K562 (cell line): ENCODE data around the gene SLC45A3. TPM values are rescaled to one million over a fixed set of nuclear protein-coding genes. Genes with fewer than 3 reads are reported as not detected.

Experiments
- ATAC-seq: fragments of 200-7000 bp; cut with Tn5 transposase; 3 replicates; pipeline ENCODE4 v1.9.1; 2020; ENCODE audit warnings: moderate library complexity
- BruUV-seq: library from RNA; stranded (reverse); fragments of 400-500 nt; replicated peaks from 2 replicates; lab custom pipeline; 2021; lab: Mats Ljungman, UMichigan
- CTCF ChIA-PET: fragments of 300-600 bp; formaldehyde crosslinking; extraction: SDS; loops from one replicate; lab custom pipeline; 2021; ENCODE audit warnings: low intra/inter-chr PET ratio; lab: Yijun Ruan, JAX
- POLR2A ChIA-PET: fragments of 300-600, 350-650 bp; sonication (Branson Sonifier 250); formaldehyde crosslinking; extraction: SDS; loops from one replicate; lab custom pipeline; 2021; ENCODE audit warnings: antibody characterized with exemption, inconsistent platforms; lab: Yijun Ruan, JAX
- DNase-seq, 4 experiments: peaks; one replicate each; pipeline versions ENCODE4 v3.0.0 to v3.0.0-alpha.2; 2011 to 2018; ENCODE audit warnings: low spot score in 3 of 4, mixed read lengths in 3 of 4; ENCODE audit errors: extremely low read depth in 1 of 4
- FAIRE-seq: peaks from 2 replicates; lab custom pipeline; 2011; peaks lifted over from hg19 to GRCh38; lab: Jason Lieb, UNC
- H2AFZ ChIP-seq: 2 replicates; pipeline ENCODE4 v1.6.0; 2011; ENCODE audit warnings: low read depth, low read length, control low read depth, inconsistent platforms
- H3K27ac ChIP-seq: fragments of 200-600 bp; 3 replicates; pipeline ENCODE4 v1.8.0; 2011; ENCODE audit warnings: low read depth, mild to moderate bottlenecking, control low read depth, inconsistent platforms, low read length, moderate library complexity, mixed read lengths; ENCODE audit errors: extremely low read depth
- H3K27me3 ChIP-seq, 2 experiments: fragments of 300-600 bp in 1 of 2; 2 replicates in 1 of 2; 3 replicates in 1 of 2; pipeline versions ENCODE4 v1.6.0 to v1.8.0; 2011; ENCODE audit warnings: inconsistent platforms in 2 of 2, low read length in 2 of 2, mild to moderate bottlenecking in 1 of 2, mixed read lengths in 1 of 2, moderate library complexity in 1 of 2; ENCODE audit not compliant: control insufficient read depth in 2 of 2, insufficient read depth in 2 of 2
- H3K36me3 ChIP-seq: fragments of 300-600 bp; 3 replicates; pipeline ENCODE4 v1.8.0; 2011; ENCODE audit warnings: mild to moderate bottlenecking, low read length, inconsistent platforms; ENCODE audit not compliant: control insufficient read depth, insufficient read depth
- H3K4me1 ChIP-seq, 2 experiments: fragments of 200-600 bp in 1 of 2; replicated peaks in 1 of 2; 2 replicates in 1 of 2; 3 replicates in 1 of 2; pipeline versions ENCODE4 v1.5.1 to v1.8.0; 2011; ENCODE audit warnings: inconsistent platforms in 2 of 2, low read length in 2 of 2, mild to moderate bottlenecking in 1 of 2, mixed read lengths in 1 of 2, moderate library complexity in 1 of 2; ENCODE audit not compliant: control insufficient read depth in 2 of 2, insufficient read depth in 2 of 2
- H3K4me2 ChIP-seq: 2 replicates; pipeline ENCODE4 v1.6.1; 2011; ENCODE audit warnings: low read length, control low read depth, inconsistent platforms, mixed read lengths; ENCODE audit not compliant: insufficient read depth
- H3K4me3 ChIP-seq: fragments of 200-600 bp; sonication (generic), shearing (Covaris generic); 2 replicates; pipeline ENCODE4 v1.5.1; 2016; ENCODE audit warnings: control low read depth, inconsistent platforms
- H3K79me2 ChIP-seq: fragments of 200-600 bp; 3 replicates; pipeline ENCODE4 v1.8.0; 2011; ENCODE audit warnings: low read length, inconsistent platforms; ENCODE audit not compliant: control insufficient read depth, insufficient read depth
- H3K9ac ChIP-seq, 2 experiments: 2 replicates each; pipeline versions ENCODE4 v1.6.0 to v1.6.1; 2011; ENCODE audit warnings: low read depth in 2 of 2, low read length in 2 of 2, control low read depth in 1 of 2, inconsistent platforms in 1 of 2, mild to moderate bottlenecking in 1 of 2, mixed read lengths in 1 of 2; ENCODE audit not compliant: insufficient read depth in 1 of 2
- H3K9me1 ChIP-seq: one replicate; pipeline ENCODE4 v1.6.0; 2011; ENCODE audit warnings: inconsistent platforms, mild to moderate bottlenecking, low read length, moderate library complexity; ENCODE audit not compliant: control insufficient read depth, insufficient read depth
- H3K9me3 ChIP-seq: replicated peaks from 2 replicates; pipeline ENCODE4 v1.5.1; 2011; ENCODE audit warnings: low read depth, low read length, inconsistent platforms; ENCODE audit not compliant: control insufficient read depth, insufficient read depth
- H4K20me1 ChIP-seq: replicated peaks from 2 replicates; pipeline ENCODE4 v1.6.1; 2011; ENCODE audit warnings: low read length, inconsistent platforms, mixed read lengths; ENCODE audit not compliant: control insufficient read depth, insufficient read depth
- BACH1 ChIP-seq: fragments of 200-800 bp; sonication (Bioruptor generic); IDR thresholded peaks from 2 replicates; pipeline ENCODE4 v1.6.1; 2016; ENCODE audit warnings: missing genetic modification characterization, missing compliant biosample characterization
- BRF1 ChIP-seq: IDR thresholded peaks from 3 replicates; pipeline ENCODE4 v1.6.1; 2011; ENCODE audit warnings: borderline replicate concordance, mild to moderate bottlenecking; ENCODE audit not compliant: insufficient read length; ENCODE audit errors: extremely low read depth
- CHD2 ChIP-seq: IDR thresholded peaks from 2 replicates; pipeline ENCODE4 v1.6.1; 2011; ENCODE audit warnings: low read depth, low read length
- CXXC5 ChIP-seq: fragments of 250-450 bp; sonication (Bioruptor Pico); IDR thresholded peaks from 2 replicates; pipeline ENCODE4 v1.8.0; 2022; ENCODE audit warnings: inconsistent platforms, mild to moderate bottlenecking, moderate library complexity
- E2F3 ChIP-seq: fragments of 250-450 bp; sonication (Bioruptor Pico); IDR thresholded peaks from 2 replicates; pipeline ENCODE4 v1.4.0; 2020; ENCODE audit warnings: mild to moderate bottlenecking
- GATAD2A ChIP-seq: fragments of 450-650 bp; IDR thresholded peaks from 2 replicates; pipeline ENCODE4 v1.6.1; 2017
- KAT7 ChIP-seq: sonication (generic); formaldehyde crosslinking; IDR thresholded peaks from 2 replicates; pipeline ENCODE4 v1.8.0; 2022; ENCODE audit warnings: missing genetic modification reagents, mild to moderate bottlenecking, borderline replicate concordance
- MEF2A ChIP-seq: IDR thresholded peaks from 2 replicates; pipeline ENCODE4 v1.6.1; 2011; ENCODE audit warnings: low read depth, mild to moderate bottlenecking, low read length, moderate library complexity; ENCODE audit not compliant: control insufficient read depth
- NCOA2 ChIP-seq, 2 experiments: fragments of 450-650 bp; IDR thresholded peaks; 2 replicates each; pipeline ENCODE4 v1.6.1; 2018; ENCODE audit warnings: mild to moderate bottlenecking in 2 of 2, moderate library complexity in 1 of 2; ENCODE audit not compliant: partially characterized antibody in 2 of 2
- NCOA6 ChIP-seq: fragments of 450-650 bp; IDR thresholded peaks from 2 replicates; pipeline ENCODE4 v1.6.1; 2017; ENCODE audit warnings: mild to moderate bottlenecking
- PYGO2 ChIP-seq: fragments of 450-650 bp; IDR thresholded peaks from 2 replicates; pipeline ENCODE4 v1.6.1; 2016; ENCODE audit warnings: mild to moderate bottlenecking, missing genetic modification characterization, moderate library complexity, missing compliant biosample characterization
- SAFB ChIP-seq: fragments of 200-400 bp; formaldehyde crosslinking; IDR thresholded peaks from 2 replicates; pipeline ENCODE4 v1.6.1; 2017; ENCODE audit warnings: low read depth, low read length, borderline replicate concordance
- SAFB2 ChIP-seq: fragments of 200-400 bp; formaldehyde crosslinking; IDR thresholded peaks from 2 replicates; pipeline ENCODE4 v1.6.1; 2018; ENCODE audit warnings: borderline replicate concordance, low read length, low read depth, moderate library complexity; ENCODE audit not compliant: severe bottlenecking
- SREBF1 ChIP-seq: fragments of 150-350 bp; IDR thresholded peaks from 2 replicates; pipeline ENCODE4 v1.6.1; 2014; ENCODE audit warnings: antibody characterized with exemption, low read depth, low read length, borderline replicate concordance
- TAF1 ChIP-seq: IDR thresholded peaks from 2 replicates; pipeline ENCODE4 v1.6.1; 2011; ENCODE audit warnings: mild to moderate bottlenecking, low read length, moderate library complexity; ENCODE audit not compliant: insufficient read depth, control insufficient read depth, severe bottlenecking; ENCODE audit errors: extremely low read depth
- ZNF239 ChIP-seq: fragments of 250-450 bp; sonication (Bioruptor Pico); IDR thresholded peaks from 2 replicates; pipeline ENCODE4 v1.4.0; 2020; ENCODE audit warnings: mild to moderate bottlenecking
- ZNF644 ChIP-seq: fragments of 200-800 bp; sonication (Bioruptor generic); IDR thresholded peaks from 2 replicates; pipeline ENCODE4 v1.6.1; 2016; ENCODE audit warnings: low read depth, missing genetic modification characterization, missing compliant biosample characterization
- WGBS: fragments of 100-300 bp; shearing (Covaris generic); methylation state at CpG from one replicate; pipeline ENCODE4 v1.1.6; 2016; ENCODE audit warnings: low coverage, mixed read lengths; ENCODE audit not compliant: insufficient coverage; ENCODE audit errors: missing lambda C conversion rate; 5-methylcytosine and 5-hydroxymethylcytosine counted together
- in situ Hi-C: fragments of 300-500 bp; cut with MboI; formaldehyde crosslinking; loops from 4 replicates; pipeline ENCODE4 v1.15.0; 2018; ENCODE audit warnings: inconsistent platforms, mixed read lengths
- intact Hi-C: fragments of 100-400 bp; cut with micrococcal nuclease; formaldehyde crosslinking; loops from 2 replicates; pipeline ENCODE4 v1.14.2; 2022
- polyA plus RNA-seq, 8 experiments: library from polyadenylated mRNA; depleted of rRNA in 4 of 8; stranded (reverse) in 5 of 8; unstranded in 3 of 8; fragments of >200 nt; fragmentation: Nextera tagmentation in 2 of 8; fragmentation: Illumina TruSeq in 1 of 8; extraction: Ambion mirVana in 2 of 8; extraction: Trizol in 1 of 8; gene quantifications; 2 replicates each; pipeline versions ENCODE4 v1.2.1 to v1.2.3, GENCODE V29; 2011 to 2014; ENCODE audit warnings: inconsistent platforms in 1 of 8, missing spikeins in 1 of 8
- total RNA-seq, 7 experiments: library from RNA; depleted of rRNA in 6 of 7; stranded (reverse); fragments of >200 nt in 6 of 7; fragmentation: Illumina TruSeq in 2 of 7; extraction: Trizol in 2 of 7; gene quantifications; 2 replicates each; pipeline versions ENCODE4 v1.2.1 to v1.2.3, GENCODE V29; 2011 to 2021; ENCODE audit warnings: low replicate concordance in 1 of 7
- TF ChIP-seq, protein P1 (sequence below): sonication (generic); formaldehyde crosslinking; IDR thresholded peaks from 2 replicates; pipeline ENCODE4 v1.8.1; 2023; ENCODE audit warnings: mild to moderate bottlenecking, missing genetic modification reagents
- TF ChIP-seq, protein P2 (sequence below): fragments of 450-650 bp; IDR thresholded peaks from 2 replicates; pipeline ENCODE4 v1.6.1; 2016; ENCODE audit warnings: borderline replicate concordance

The SLC45A3 gene
- total and polyA plus RNA-seq, 9 of the 15 experiments (the other 6 are each of a cell fraction or from before 2014, with no cell fraction given): 0.06 to 3.3 (median 1.3) TPM

DNA sequence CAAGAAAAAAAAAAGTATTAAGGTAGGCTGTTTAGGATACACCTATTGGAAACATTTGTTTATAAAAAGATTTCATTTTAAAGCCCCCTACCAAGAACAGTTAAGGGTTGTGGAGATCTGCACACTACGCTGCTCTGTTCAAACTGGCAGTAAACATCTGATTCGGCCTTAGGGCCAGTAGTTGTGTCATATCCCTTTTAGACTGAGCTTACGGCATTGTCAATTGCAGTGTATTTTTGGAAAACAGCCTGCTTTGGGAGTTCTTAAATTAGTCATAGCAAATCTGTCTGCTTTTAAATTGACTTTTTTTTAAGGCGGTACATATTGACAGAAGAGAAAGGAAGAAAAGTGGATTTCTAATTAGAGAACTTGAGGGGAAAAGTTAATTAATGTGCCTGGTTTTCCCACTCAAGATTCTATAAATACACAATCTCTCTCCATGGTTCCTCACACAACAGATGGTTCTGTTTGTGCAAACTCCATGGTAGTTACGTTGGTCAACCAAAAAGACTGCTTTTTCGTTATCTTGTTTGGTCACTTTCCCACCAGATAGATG is 46.8 kb downstream of the SLC45A3 start:
- H3K9me3 ChIP-seq: no peaks in the 10 kb centered on the region
- peaks cover 0 to 4% of the 10 kb centered on the region in 2 experiments; a peak in 1 of 5 replicates for H3K27me3 ChIP-seq
- ChIA-PET CTCF (interaction anchor here (3.6 kb wide), 1 partner anchor 43 kb away, joined by 44 read pairs; no protein-coding TSS in a partner anchor), POLR2A (interaction anchor here (1.1 to 2.1 kb wide), 4 partner anchors 9 to 25 kb away, joined by 3 to 10 read pairs (median 10); no protein-coding TSS in a partner anchor)
- DNase-seq (no peak), ATAC-seq (no peak), FAIRE-seq (no peak)
- peaks cover 4% of the 10 kb centered on the region; the same call in 1 of the 3 replicates for H3K36me3 ChIP-seq
- H3K4me1 ChIP-seq: peaks cover 15 to 17% of the 10 kb centered on the region in 2 experiments
- in situ Hi-C loops (no loop called here), intact Hi-C loops (loop anchor here (2.0 kb wide), 1 partner anchor 23 kb away; no protein-coding TSS in a partner anchor)
- H3K9me1 ChIP-seq: no peaks in the 10 kb centered on the region
- no peak overlapping the region for H3K4me3 ChIP-seq
- no TSS peak for BruUV-seq
- no peak for TF ChIP-seq NCOA6
- TF ChIP-seq NCOA2 (IDR thresholded peaks at IDR 0.05; ENCODE audit: partially characterized antibody in 2 of 2): no peak
- TF ChIP-seq, protein P1, sequence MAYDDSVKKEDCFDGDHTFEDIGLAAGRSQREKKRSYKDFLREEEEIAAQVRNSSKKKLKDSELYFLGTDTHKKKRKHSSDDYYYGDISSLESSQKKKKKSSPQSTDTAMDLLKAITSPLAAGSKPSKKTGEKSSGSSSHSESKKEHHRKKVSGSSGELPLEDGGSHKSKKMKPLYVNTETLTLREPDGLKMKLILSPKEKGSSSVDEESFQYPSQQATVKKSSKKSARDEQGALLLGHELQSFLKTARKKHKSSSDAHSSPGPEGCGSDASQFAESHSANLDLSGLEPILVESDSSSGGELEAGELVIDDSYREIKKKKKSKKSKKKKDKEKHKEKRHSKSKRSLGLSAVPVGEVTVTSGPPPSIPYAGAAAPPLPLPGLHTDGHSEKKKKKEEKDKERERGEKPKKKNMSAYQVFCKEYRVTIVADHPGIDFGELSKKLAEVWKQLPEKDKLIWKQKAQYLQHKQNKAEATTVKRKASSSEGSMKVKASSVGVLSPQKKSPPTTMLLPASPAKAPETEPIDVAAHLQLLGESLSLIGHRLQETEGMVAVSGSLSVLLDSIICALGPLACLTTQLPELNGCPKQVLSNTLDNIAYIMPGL (CRISPR knock-in tag): no peak
- no peak for TF ChIP-seq SREBF1
- TF ChIP-seq TAF1: no peak
- no peak for TF ChIP-seq PYGO2 (tag)
- no peak for TF ChIP-seq SAFB
- TF ChIP-seq SAFB2: no peak
- no peak for TF ChIP-seq E2F3 (CRISPR knock-in tag)
- TF ChIP-seq MEF2A: no peak
- no peak for TF ChIP-seq BACH1 (tag)
- TF ChIP-seq BRF1: no peak
- no peak for TF ChIP-seq KAT7 (CRISPR knock-in tag)
- TF ChIP-seq CHD2: no peak
- TF ChIP-seq, protein P2, sequence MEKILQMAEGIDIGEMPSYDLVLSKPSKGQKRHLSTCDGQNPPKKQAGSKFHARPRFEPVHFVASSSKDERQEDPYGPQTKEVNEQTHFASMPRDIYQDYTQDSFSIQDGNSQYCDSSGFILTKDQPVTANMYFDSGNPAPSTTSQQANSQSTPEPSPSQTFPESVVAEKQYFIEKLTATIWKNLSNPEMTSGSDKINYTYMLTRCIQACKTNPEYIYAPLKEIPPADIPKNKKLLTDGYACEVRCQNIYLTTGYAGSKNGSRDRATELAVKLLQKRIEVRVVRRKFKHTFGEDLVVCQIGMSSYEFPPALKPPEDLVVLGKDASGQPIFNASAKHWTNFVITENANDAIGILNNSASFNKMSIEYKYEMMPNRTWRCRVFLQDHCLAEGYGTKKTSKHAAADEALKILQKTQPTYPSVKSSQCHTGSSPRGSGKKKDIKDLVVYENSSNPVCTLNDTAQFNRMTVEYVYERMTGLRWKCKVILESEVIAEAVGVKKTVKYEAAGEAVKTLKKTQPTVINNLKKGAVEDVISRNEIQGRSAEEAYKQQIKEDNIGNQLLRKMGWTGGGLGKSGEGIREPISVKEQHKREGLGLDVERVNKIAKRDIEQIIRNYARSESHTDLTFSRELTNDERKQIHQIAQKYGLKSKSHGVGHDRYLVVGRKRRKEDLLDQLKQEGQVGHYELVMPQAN: no peak
- no peak for TF ChIP-seq ZNF239 (CRISPR knock-in tag)
- TF ChIP-seq ZNF644 (tag): no peak
- no peak for TF ChIP-seq CXXC5 (CRISPR knock-in tag)
- TF ChIP-seq GATAD2A: no peak
- no peak overlapping the region for H3K27ac ChIP-seq
- no peaks in the 10 kb centered on the region for H4K20me1 ChIP-seq
- no peak overlapping the region for H3K9ac ChIP-seq
- no peak overlapping the region for H2AFZ ChIP-seq
- H3K79me2 ChIP-seq: peaks cover 33% of the 10 kb centered on the region
- H3K4me2 ChIP-seq: no peak overlapping the region
- 70% methylated on average over 6 of the region's 6 CpGs for WGBS
